WERI-Rb-1 (cell line): ENCODE results near the gene RBM34.
"Not testable (repeated sequence)": the region's sequence is repeated elsewhere in the genome, so short reads cannot be mapped to it uniquely, and the experiment has no call there.

Experiments used
- DNase-seq: peaks from one replicate; pipeline ENCODE4 v3.0.0-alpha.2; 2020
- H3K27ac ChIP-seq: fragments of 250-450 bp; sonication (Bioruptor Pico); 2 replicates; pipeline ENCODE4 v1.5.1; 2020; ENCODE audit warnings: mild to moderate bottlenecking, moderate library complexity
- H3K27me3 ChIP-seq: fragments of 250-450 bp; sonication (Bioruptor Pico); 2 replicates; pipeline ENCODE4 v1.5.1; 2021; ENCODE audit warnings: mild to moderate bottlenecking, low read depth, moderate library complexity; ENCODE audit not compliant: insufficient read depth, severe bottlenecking
- H3K36me3 ChIP-seq: fragments of 250-450 bp; sonication (Bioruptor Pico); 2 replicates; pipeline ENCODE4 v1.5.1; 2020; ENCODE audit warnings: mild to moderate bottlenecking, moderate library complexity
- H3K4me3 ChIP-seq: 2 replicates; pipeline ENCODE4 v1.5.1; 2011; ENCODE audit warnings: low read depth, mild to moderate bottlenecking, control low read depth, low read length
- H3K9me3 ChIP-seq: fragments of 250-450 bp; sonication (Bioruptor Pico); 2 replicates; pipeline ENCODE4 v1.5.1; 2021; ENCODE audit warnings: mild to moderate bottlenecking, moderate library complexity; ENCODE audit not compliant: severe bottlenecking
- TF ChIP-seq, protein P1 (sequence below): IDR thresholded peaks from 2 replicates; pipeline ENCODE4 v1.5.1; 2011; ENCODE audit warnings: low read depth, mild to moderate bottlenecking, control low read depth, inconsistent platforms, low read length

Gene RBM34

DNA sequence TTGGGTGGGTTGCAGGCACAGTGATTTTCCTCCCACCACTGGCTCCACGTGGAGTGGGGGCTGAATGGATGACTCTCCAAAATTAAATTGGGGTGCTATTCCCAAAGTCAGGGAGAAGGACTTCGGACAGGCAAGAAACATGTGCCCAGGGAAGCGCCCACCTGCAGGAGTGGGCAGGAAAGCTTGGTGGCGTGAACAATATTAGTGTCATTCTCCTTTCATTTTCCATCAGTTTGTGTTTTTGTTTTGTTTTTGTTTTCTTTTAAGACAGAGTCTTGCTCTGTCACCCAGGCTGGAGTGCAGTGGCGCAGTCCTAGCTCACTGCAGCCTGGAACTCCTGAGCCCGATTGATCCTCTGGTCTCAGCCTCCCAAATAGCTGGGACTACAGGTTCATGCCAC, 62.5 kb downstream of the RBM34 start:
- H3K9me3 ChIP-seq, result no peaks in the 10 kb centered on the region
- H3K36me3 ChIP-seq, result no peaks in the 10 kb centered on the region
- no peak overlapping the region for H3K27ac ChIP-seq
- peak; percentile 3 for DNase-seq
- H3K27me3 ChIP-seq, result no peaks in the 10 kb centered on the region
- no peak overlapping the region for H3K4me3 ChIP-seq
- TF ChIP-seq, protein P1, sequence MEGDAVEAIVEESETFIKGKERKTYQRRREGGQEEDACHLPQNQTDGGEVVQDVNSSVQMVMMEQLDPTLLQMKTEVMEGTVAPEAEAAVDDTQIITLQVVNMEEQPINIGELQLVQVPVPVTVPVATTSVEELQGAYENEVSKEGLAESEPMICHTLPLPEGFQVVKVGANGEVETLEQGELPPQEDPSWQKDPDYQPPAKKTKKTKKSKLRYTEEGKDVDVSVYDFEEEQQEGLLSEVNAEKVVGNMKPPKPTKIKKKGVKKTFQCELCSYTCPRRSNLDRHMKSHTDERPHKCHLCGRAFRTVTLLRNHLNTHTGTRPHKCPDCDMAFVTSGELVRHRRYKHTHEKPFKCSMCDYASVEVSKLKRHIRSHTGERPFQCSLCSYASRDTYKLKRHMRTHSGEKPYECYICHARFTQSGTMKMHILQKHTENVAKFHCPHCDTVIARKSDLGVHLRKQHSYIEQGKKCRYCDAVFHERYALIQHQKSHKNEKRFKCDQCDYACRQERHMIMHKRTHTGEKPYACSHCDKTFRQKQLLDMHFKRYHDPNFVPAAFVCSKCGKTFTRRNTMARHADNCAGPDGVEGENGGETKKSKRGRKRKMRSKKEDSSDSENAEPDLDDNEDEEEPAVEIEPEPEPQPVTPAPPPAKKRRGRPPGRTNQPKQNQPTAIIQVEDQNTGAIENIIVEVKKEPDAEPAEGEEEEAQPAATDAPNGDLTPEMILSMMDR, result no peak

DNA sequence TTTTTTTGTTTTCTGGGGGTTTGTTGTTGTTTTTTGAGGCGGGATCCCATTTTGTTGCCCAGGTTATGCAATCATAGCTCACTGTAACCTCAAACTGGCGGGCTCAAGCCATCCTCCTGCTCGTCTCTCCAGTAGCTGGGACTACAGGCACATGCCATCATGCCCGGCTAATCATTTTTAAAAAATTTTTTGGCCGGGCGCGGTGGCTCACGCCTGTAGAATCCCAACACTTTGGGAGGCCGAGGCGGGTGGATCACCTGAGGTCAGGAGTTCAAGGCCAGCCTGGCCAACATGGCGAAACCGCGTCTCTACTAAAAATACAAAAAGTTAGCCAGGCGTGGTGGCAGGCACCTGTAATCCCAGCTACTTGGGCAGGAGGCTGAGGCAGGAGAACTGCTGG, 63.5 kb downstream of the RBM34 start:
- not testable (repeated sequence) for H3K9me3 ChIP-seq, H3K27me3 ChIP-seq, H3K27ac ChIP-seq, H3K4me3 ChIP-seq, H3K36me3 ChIP-seq
- DNase-seq, result peak; percentile 8

DNA sequence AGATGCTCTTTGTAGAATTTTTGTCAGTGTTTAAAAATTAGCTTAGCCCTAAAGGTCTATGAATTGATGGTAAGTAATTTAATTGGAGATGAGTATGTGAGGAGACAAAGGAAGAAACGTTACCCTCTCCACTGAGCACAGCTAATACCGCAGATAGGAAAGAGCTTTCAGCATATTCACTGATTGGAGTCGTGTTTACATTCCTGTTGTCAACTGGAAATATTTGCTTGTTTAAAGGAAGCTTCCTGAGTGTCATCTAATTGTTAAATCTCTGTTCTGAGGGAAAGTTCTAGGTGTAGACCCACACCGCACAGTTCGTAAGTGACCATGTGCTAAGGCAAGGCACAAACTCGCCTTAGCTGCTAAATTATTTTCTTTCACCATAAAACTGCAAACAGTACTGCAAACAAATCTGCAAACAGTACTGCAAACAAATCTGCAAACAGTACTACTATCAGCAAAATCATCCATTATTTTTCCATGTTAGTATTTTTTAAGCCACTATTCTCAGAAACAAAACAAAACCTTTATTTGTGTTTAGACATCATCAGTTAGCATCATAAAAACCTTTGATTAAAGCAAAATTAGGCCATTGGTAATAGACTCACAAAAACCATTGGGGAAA, 65.0 kb downstream of the RBM34 start:
- Histone ChIP-seq H3K36me3 (no peaks in the 10 kb centered on the region), H3K27ac (no peak overlapping the region), H3K9me3 (no peaks in the 10 kb centered on the region), H3K4me3 (no peak overlapping the region), H3K27me3 (no peaks in the 10 kb centered on the region)
- TF ChIP-seq, protein P1, result no peak
- no peak for DNase-seq

DNA sequence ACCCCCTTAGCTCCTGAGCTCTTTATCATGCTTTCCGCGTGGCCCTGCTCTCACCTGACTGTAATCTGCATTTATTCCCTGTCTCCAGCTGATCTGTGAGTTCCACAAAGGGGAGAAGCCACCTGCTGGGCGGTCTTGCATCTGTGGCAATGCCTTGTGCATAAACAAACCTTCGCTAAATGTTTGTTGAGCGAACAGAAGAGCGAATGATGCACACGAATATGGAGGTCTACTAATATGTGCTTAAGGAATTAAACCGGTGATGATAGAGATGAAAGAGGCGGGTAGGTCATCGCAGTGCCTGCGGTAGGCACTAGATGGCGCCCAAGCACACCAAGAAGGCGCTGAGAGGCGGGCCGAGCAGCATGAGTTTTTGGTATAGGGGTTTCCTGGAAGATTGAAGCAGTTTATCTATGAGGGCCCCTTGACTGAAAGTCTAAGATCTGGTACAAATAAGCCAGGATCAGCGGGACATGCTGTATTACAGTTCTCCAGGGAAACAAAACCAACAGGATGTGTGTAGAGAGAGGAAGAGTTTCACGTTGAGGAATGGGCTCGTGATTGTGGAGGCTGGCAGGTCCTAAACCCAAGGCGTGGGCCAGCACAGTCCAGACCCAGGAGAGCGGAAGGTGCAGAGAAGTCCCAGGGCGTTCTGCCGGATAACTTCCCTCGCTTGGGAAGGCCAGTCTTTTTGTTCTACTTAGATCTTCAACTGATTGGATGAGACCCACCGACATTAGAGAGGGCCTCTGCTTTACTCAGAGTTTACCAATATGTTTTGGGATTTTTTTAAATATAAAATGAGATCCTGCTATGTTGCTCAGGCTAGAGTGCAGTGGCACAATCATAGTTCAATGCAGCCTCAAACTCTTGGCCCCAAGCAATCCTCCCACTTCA, 67.1 kb downstream of the RBM34 start:
- H3K9me3 ChIP-seq, result no peaks in the 10 kb centered on the region
- TF ChIP-seq, protein P1, result peak; percentile 97
- no peaks in the 10 kb centered on the region for H3K27me3 ChIP-seq
- peak overlapping the region; percentile 30 for H3K4me3 ChIP-seq
- peak overlapping the region; percentile 1; the same call in 1 of the 2 replicates for H3K27ac ChIP-seq
- DNase-seq, result peak; percentile 92
- no peaks in the 10 kb centered on the region for H3K36me3 ChIP-seq

DNA sequence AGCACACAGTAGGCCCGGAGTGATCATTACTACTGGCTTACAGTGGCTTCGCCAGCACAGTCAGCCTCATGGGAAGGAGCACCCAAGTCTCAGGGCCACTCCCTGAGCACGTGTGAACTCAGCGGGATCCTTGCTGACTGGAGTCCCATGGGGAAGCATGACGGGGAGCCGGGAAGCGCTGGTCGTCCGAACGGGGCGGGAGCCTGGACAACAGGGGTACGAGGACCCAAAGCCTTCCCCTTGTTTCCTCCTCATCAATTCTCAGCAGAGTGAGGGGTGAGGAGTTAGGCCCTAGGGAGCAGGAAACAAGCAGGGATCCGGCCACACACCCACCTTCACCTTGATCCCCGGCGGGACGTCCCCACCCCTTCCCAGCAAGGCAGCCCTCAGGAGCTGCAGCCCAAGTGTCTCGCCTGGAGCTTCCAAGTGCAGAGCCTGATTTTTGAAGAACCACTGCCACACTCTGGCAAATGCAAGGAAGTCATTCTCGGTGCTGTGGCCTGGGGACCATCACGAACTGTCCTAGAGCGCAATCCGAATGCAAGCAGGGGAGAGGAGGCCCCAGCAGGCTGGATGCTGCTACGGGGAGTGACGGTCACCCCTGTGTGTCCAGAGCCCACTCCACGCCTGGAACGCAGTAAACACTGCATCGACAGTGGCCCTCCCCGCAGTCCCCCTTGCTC, 67.9 kb downstream of the RBM34 start:
- H3K4me3 ChIP-seq, result peak overlapping the region; percentile 30
- peak overlapping the region; percentile 1; the same call in 1 of the 2 replicates for H3K27ac ChIP-seq
- no peaks in the 10 kb centered on the region for H3K27me3 ChIP-seq
- TF ChIP-seq, protein P1, result peak; percentile 84
- H3K36me3 ChIP-seq, result no peaks in the 10 kb centered on the region
- DNase-seq, result peak; percentile 86
- H3K9me3 ChIP-seq, result no peaks in the 10 kb centered on the region

DNA sequence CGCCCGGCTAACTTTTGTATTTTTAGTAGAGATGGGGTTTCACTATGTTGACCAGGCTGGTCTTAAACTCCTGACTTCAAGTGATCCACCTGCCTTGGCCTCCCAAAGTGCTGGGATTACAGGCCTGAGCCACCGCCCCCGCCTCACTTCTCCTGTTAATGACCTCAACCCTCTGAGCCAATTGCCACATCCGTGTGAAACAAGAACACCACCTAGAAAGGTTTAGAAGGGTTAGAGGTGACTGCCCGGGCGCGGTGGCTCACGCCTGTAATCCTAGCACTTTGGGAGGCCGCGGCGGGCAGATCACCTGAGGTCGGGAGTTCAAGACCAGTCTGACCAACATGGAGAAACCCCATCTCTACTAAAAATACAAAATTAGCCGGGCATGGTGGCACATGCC, 68.6 kb downstream of the RBM34 start:
- not testable (repeated sequence) for DNase-seq, H3K27ac ChIP-seq, H3K27me3 ChIP-seq, H3K36me3 ChIP-seq, H3K9me3 ChIP-seq, H3K4me3 ChIP-seq

DNA sequence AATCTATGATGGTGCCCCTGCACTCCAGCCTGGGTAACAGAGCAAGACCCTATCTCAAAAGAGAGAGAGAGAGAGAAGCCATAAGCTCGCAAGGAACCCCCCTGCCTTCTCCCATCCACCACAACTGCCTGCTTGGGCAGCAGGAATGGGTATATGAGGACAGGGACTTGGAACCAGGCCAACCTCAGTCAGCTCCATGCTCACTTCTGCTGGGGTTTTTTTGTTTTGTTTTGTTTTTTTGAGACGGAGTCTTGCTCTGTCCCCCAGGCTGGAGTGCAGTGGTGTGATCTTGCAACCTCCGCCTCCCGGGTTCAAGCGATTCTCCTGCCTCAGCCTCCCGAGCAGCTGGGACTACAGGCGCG, 69.0 kb downstream of the RBM34 start:
- H3K9me3 ChIP-seq, H3K27ac ChIP-seq, H3K27me3 ChIP-seq, H3K4me3 ChIP-seq, H3K36me3 ChIP-seq, DNase-seq: not testable (repeated sequence)

DNA sequence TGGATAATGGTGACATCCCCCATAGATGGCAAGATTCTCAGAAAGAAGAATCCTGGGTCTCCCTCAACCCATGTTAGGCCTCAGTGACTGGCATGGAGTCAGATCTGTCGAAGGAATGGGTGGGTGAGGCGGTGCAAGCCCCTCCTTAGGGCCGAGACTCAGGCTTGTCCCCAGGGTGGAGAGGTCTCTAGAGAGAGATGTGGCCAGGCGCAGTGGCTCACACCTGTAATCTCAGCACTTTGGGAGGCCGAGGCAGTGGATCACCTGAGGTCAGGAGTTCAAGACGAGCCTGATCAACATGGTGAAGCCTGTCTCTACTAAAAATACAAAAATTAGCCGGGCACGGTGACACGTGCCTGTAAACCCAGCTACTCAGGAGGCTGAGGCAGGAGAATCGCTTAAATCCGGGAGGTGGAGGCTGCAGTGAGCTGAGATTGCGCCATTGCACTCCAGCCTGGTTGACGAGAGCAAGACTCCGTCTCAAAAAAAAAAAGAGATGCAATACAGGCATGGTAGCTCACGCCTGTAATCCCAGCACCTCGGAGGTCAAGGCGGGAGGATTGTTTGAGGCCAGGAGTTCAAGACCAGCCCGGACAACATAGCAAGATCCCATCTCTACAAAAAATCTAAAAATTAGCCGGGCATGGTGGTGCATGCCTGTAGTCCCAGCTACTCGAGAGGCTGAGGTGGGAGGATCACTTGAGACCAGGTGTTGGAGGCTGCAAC, 69.6 kb downstream of the RBM34 start:
- H3K27ac ChIP-seq, H3K4me3 ChIP-seq, H3K36me3 ChIP-seq, H3K27me3 ChIP-seq, DNase-seq, H3K9me3 ChIP-seq: not testable (repeated sequence)
